K562 (cell line): Measurements from ENCODE around the gene CRLF2. TPM values are rescaled to one million over a fixed set of nuclear protein-coding genes. Genes with fewer than 3 reads are reported as not detected.

Experiments
- ATAC-seq: fragments of 200-7000 bp; cut with Tn5 transposase; 3 replicates; pipeline ENCODE4 v1.9.1; 2020; ENCODE audit warnings: moderate library complexity
- BruUV-seq: library from RNA; stranded (reverse); fragments of 400-500 nt; replicated peaks from 2 replicates; lab custom pipeline; 2021; lab: Mats Ljungman, UMichigan
- CTCF ChIA-PET: fragments of 300-600 bp; formaldehyde crosslinking; extraction: SDS; loops from one replicate; lab custom pipeline; 2021; ENCODE audit warnings: low intra/inter-chr PET ratio; lab: Yijun Ruan, JAX
- POLR2A ChIA-PET: fragments of 300-600, 350-650 bp; sonication (Branson Sonifier 250); formaldehyde crosslinking; extraction: SDS; loops from one replicate; lab custom pipeline; 2021; ENCODE audit warnings: antibody characterized with exemption, inconsistent platforms; lab: Yijun Ruan, JAX
- DNase-seq, 4 experiments: peaks; one replicate each; pipeline versions ENCODE4 v3.0.0 to v3.0.0-alpha.2; 2011 to 2018; ENCODE audit warnings: low spot score in 3 of 4, mixed read lengths in 3 of 4; ENCODE audit errors: extremely low read depth in 1 of 4
- FAIRE-seq: peaks from 2 replicates; lab custom pipeline; 2011; peaks lifted over from hg19 to GRCh38; lab: Jason Lieb, UNC
- H2AFZ ChIP-seq: 2 replicates; pipeline ENCODE4 v1.6.0; 2011; ENCODE audit warnings: low read depth, low read length, control low read depth, inconsistent platforms
- H3K27ac ChIP-seq: fragments of 200-600 bp; 3 replicates; pipeline ENCODE4 v1.8.0; 2011; ENCODE audit warnings: low read depth, mild to moderate bottlenecking, control low read depth, inconsistent platforms, low read length, moderate library complexity, mixed read lengths; ENCODE audit errors: extremely low read depth
- H3K27me3 ChIP-seq, 2 experiments: fragments of 300-600 bp in 1 of 2; 2 replicates in 1 of 2; 3 replicates in 1 of 2; pipeline versions ENCODE4 v1.6.0 to v1.8.0; 2011; ENCODE audit warnings: inconsistent platforms in 2 of 2, low read length in 2 of 2, mild to moderate bottlenecking in 1 of 2, mixed read lengths in 1 of 2, moderate library complexity in 1 of 2; ENCODE audit not compliant: control insufficient read depth in 2 of 2, insufficient read depth in 2 of 2
- H3K36me3 ChIP-seq: fragments of 300-600 bp; 3 replicates; pipeline ENCODE4 v1.8.0; 2011; ENCODE audit warnings: mild to moderate bottlenecking, low read length, inconsistent platforms; ENCODE audit not compliant: control insufficient read depth, insufficient read depth
- H3K4me1 ChIP-seq, 2 experiments: fragments of 200-600 bp in 1 of 2; replicated peaks in 1 of 2; 2 replicates in 1 of 2; 3 replicates in 1 of 2; pipeline versions ENCODE4 v1.5.1 to v1.8.0; 2011; ENCODE audit warnings: inconsistent platforms in 2 of 2, low read length in 2 of 2, mild to moderate bottlenecking in 1 of 2, mixed read lengths in 1 of 2, moderate library complexity in 1 of 2; ENCODE audit not compliant: control insufficient read depth in 2 of 2, insufficient read depth in 2 of 2
- H3K4me2 ChIP-seq: 2 replicates; pipeline ENCODE4 v1.6.1; 2011; ENCODE audit warnings: low read length, control low read depth, inconsistent platforms, mixed read lengths; ENCODE audit not compliant: insufficient read depth
- H3K4me3 ChIP-seq: fragments of 200-600 bp; sonication (generic), shearing (Covaris generic); 2 replicates; pipeline ENCODE4 v1.5.1; 2016; ENCODE audit warnings: control low read depth, inconsistent platforms
- H3K79me2 ChIP-seq: fragments of 200-600 bp; 3 replicates; pipeline ENCODE4 v1.8.0; 2011; ENCODE audit warnings: low read length, inconsistent platforms; ENCODE audit not compliant: control insufficient read depth, insufficient read depth
- H3K9ac ChIP-seq, 2 experiments: 2 replicates each; pipeline versions ENCODE4 v1.6.0 to v1.6.1; 2011; ENCODE audit warnings: low read depth in 2 of 2, low read length in 2 of 2, control low read depth in 1 of 2, inconsistent platforms in 1 of 2, mild to moderate bottlenecking in 1 of 2, mixed read lengths in 1 of 2; ENCODE audit not compliant: insufficient read depth in 1 of 2
- H3K9me1 ChIP-seq: one replicate; pipeline ENCODE4 v1.6.0; 2011; ENCODE audit warnings: inconsistent platforms, mild to moderate bottlenecking, low read length, moderate library complexity; ENCODE audit not compliant: control insufficient read depth, insufficient read depth
- H3K9me3 ChIP-seq: replicated peaks from 2 replicates; pipeline ENCODE4 v1.5.1; 2011; ENCODE audit warnings: low read depth, low read length, inconsistent platforms; ENCODE audit not compliant: control insufficient read depth, insufficient read depth
- H4K20me1 ChIP-seq: replicated peaks from 2 replicates; pipeline ENCODE4 v1.6.1; 2011; ENCODE audit warnings: low read length, inconsistent platforms, mixed read lengths; ENCODE audit not compliant: control insufficient read depth, insufficient read depth
- HMGN3 ChIP-seq: IDR thresholded peaks from 2 replicates; pipeline ENCODE4 v1.6.1; 2011; ENCODE audit warnings: borderline replicate concordance, low read depth, mild to moderate bottlenecking, mixed read lengths, low read length; ENCODE audit not compliant: insufficient read length; ENCODE audit errors: extremely low read depth
- MEIS2 ChIP-seq: fragments of 450-650 bp; IDR thresholded peaks from 2 replicates; pipeline ENCODE4 v1.6.1; 2014; ENCODE audit warnings: mild to moderate bottlenecking; ENCODE audit not compliant: partially characterized antibody
- PKNOX1 ChIP-seq: fragments of 450-650 bp; IDR thresholded peaks from 2 replicates; pipeline ENCODE4 v1.6.1; 2016
- ZBTB12 ChIP-seq: fragments of 250-450 bp; sonication (Bioruptor Pico); IDR thresholded peaks from 2 replicates; pipeline ENCODE4 v1.4.0; 2020
- ZNF274 ChIP-seq: IDR thresholded peaks from 2 replicates; pipeline ENCODE4 v1.6.1; 2011; ENCODE audit warnings: low read depth, mild to moderate bottlenecking, low read length, moderate library complexity, borderline replicate concordance
- WGBS: fragments of 100-300 bp; shearing (Covaris generic); methylation state at CpG from one replicate; pipeline ENCODE4 v1.1.6; 2016; ENCODE audit warnings: low coverage, mixed read lengths; ENCODE audit not compliant: insufficient coverage; ENCODE audit errors: missing lambda C conversion rate; 5-methylcytosine and 5-hydroxymethylcytosine counted together
- in situ Hi-C: fragments of 300-500 bp; cut with MboI; formaldehyde crosslinking; loops from 4 replicates; pipeline ENCODE4 v1.15.0; 2018; ENCODE audit warnings: inconsistent platforms, mixed read lengths
- intact Hi-C: fragments of 100-400 bp; cut with micrococcal nuclease; formaldehyde crosslinking; loops from 2 replicates; pipeline ENCODE4 v1.14.2; 2022
- polyA plus RNA-seq, 8 experiments: library from polyadenylated mRNA; depleted of rRNA in 4 of 8; stranded (reverse) in 5 of 8; unstranded in 3 of 8; fragments of >200 nt; fragmentation: Nextera tagmentation in 2 of 8; fragmentation: Illumina TruSeq in 1 of 8; extraction: Ambion mirVana in 2 of 8; extraction: Trizol in 1 of 8; gene quantifications; 2 replicates each; pipeline versions ENCODE4 v1.2.1 to v1.2.3, GENCODE V29; 2011 to 2014; ENCODE audit warnings: inconsistent platforms in 1 of 8, missing spikeins in 1 of 8
- total RNA-seq, 7 experiments: library from RNA; depleted of rRNA in 6 of 7; stranded (reverse); fragments of >200 nt in 6 of 7; fragmentation: Illumina TruSeq in 2 of 7; extraction: Trizol in 2 of 7; gene quantifications; 2 replicates each; pipeline versions ENCODE4 v1.2.1 to v1.2.3, GENCODE V29; 2011 to 2021; ENCODE audit warnings: low replicate concordance in 1 of 7

Gene CRLF2
- total and polyA plus RNA-seq, 9 of the 15 experiments (the other 6 are each of a cell fraction or from before 2014, with no cell fraction given): not detected

- no peak overlapping the region for H3K27ac ChIP-seq
- no peak overlapping the region for H3K9ac ChIP-seq
- intact Hi-C loops (no loop called here), in situ Hi-C loops (no loop called here)
- H3K4me1 ChIP-seq: no peaks in the 10 kb centered on the region; a peak in 1 of 5 replicates
- BruUV-seq: no TSS peak
- no peak for ATAC-seq
- no peaks in the 10 kb centered on the region for H3K9me3 ChIP-seq
- TF ChIP-seq ZNF274 (peak; percentile 13; the same call in 1 of the 2 replicates), PKNOX1 (0 out of 2 replicates have a peak, but pooled peaks have one; percentile 13), HMGN3 (no peak), ZBTB12 (CRISPR knock-in tag) (no peak), MEIS2 (peak; percentile 31)
- no peaks in the 10 kb centered on the region for H3K27me3 ChIP-seq
- ChIA-PET POLR2A (no interaction called here), CTCF (no interaction called here)
- no peak overlapping the region for H2AFZ ChIP-seq
- H3K9me1 ChIP-seq: no peaks in the 10 kb centered on the region
- WGBS: 4% methylated on average over 18 of the region's 18 CpGs
- no peak overlapping the region for H3K4me3 ChIP-seq
- no peaks in the 10 kb centered on the region for H4K20me1 ChIP-seq
- peak in 1 of 4 experiments; percentile 15 for DNase-seq
- FAIRE-seq: no peak
- H3K79me2 ChIP-seq: no peaks in the 10 kb centered on the region
- no peak overlapping the region for H3K4me2 ChIP-seq
- H3K36me3 ChIP-seq: no peaks in the 10 kb centered on the region
Observed at GRCh38 chrX:1164322-1165288, 47.8 kb downstream of the CRLF2 start.
